ENCODE measurements around the gene FOXP1.

- TF ChIP-seq CTCF (IDR thresholded peaks at IDR 0.05) (no peak), POLR2A (IDR thresholded peaks at IDR 0.05) (no peak), POLR2AphosphoS5 (IDR thresholded peaks at IDR 0.05) (no peak)
Observed at GRCh38 chr3:71253169-71253568, 330.4 kb downstream of the FOXP1 start.

Measured in breast epithelium (tissue), 3 donors.